GM18505 (cell line): ENCODE measurements around the gene REXO4.
A peak's percentile ranks its signal among the peaks of the same experiment; 100 is the strongest.
"Not testable (repeated sequence)": the region's sequence is repeated elsewhere in the genome, so short reads cannot be mapped to it uniquely, and the experiment has no call there.

Experiments
- ATAC-seq: cut with Tn5 transposase; IDR thresholded peaks from one replicate; pipeline ENCODE4 v1.9.1; 2021; ENCODE audit not compliant: unreplicated experiment
- POLR2A ChIP-seq: IDR thresholded peaks from 4 replicates; pipeline ENCODE4 v1.6.1; 2011; ENCODE audit warnings: borderline replicate concordance; ENCODE audit not compliant: insufficient read depth, insufficient read length; ENCODE audit errors: extremely low read depth

REXO4 gene

GRCh38 chr9:133382507-133383141 lies 35.2 kb downstream of the REXO4 start:
- TF ChIP-seq POLR2A: no peak
- ATAC-seq: no peak

GRCh38 chr9:133380734-133381133 lies 37.1 kb downstream of the REXO4 start:
- ATAC-seq: no peak
- TF ChIP-seq POLR2A: no peak

GRCh38 chr9:133379153-133380086 lies 38.4 kb downstream of the REXO4 start:
- no peak for ATAC-seq
- no peak for TF ChIP-seq POLR2A

GRCh38 chr9:133378408-133378962 lies 39.3 kb downstream of the REXO4 start:
- ATAC-seq: no peak
- TF ChIP-seq POLR2A: no peak

- ATAC-seq: no peak
- no peak for TF ChIP-seq POLR2A
These were observed 40.0 kb downstream of the REXO4 start for GRCh38 chr9:133377721-133378216.

- not testable (repeated sequence) for ATAC-seq
These were observed 40.5 kb downstream of the REXO4 start for GRCh38 chr9:133377280-133377679.

GRCh38 chr9:133375724-133376654 lies 41.8 kb downstream of the REXO4 start, which contains the start of the genes STKLD1 and SURF4:
STKLD1 (plus strand) TSS chr9:133376366; CDS start chr9:133376474, 108 bp downstream.
SURF4 (minus strand) TSS chr9:133376060; CDS start chr9:133375969, 91 bp downstream.
- ATAC-seq: peak; percentile 81
- TF ChIP-seq POLR2A: peak; percentile 86

- ATAC-seq: peak; percentile 6
These were observed 42.6 kb downstream of the REXO4 start for GRCh38 chr9:133375116-133375723.

GRCh38 chr9:133374612-133375115 lies 43.1 kb downstream of the REXO4 start:
- no peak for TF ChIP-seq POLR2A
- ATAC-seq: no peak

More at GRCh38 chr9:133375116-133375723, 42.6 kb downstream of the REXO4 start:
- no peak for TF ChIP-seq POLR2A

GRCh38 chr9:133372144-133372543 lies 45.7 kb downstream of the REXO4 start:
- no peak for ATAC-seq
- TF ChIP-seq POLR2A: no peak

GRCh38 chr9:133371261-133371711 lies 46.5 kb downstream of the REXO4 start:
- no peak for TF ChIP-seq POLR2A
- ATAC-seq: no peak

GRCh38 chr9:133370685-133371084 lies 47.1 kb downstream of the REXO4 start:
- no peak for TF ChIP-seq POLR2A
- ATAC-seq: no peak
